ENCODE measurements around the gene KIF16B.

- no peak for TF ChIP-seq POLR2A (IDR thresholded peaks at IDR 0.05)
- TF ChIP-seq CTCF (IDR thresholded peaks at IDR 0.05) = no peak
- no peak for TF ChIP-seq POLR2AphosphoS5 (IDR thresholded peaks at IDR 0.05)
- no peak for TF ChIP-seq EP300 (IDR thresholded peaks at IDR 0.05)
Measured at GRCh38 chr20:16378712-16379370, 194.4 kb downstream of the KIF16B start.

Data from stomach (tissue), 4 donors.